HepG2 (cell line): Measurements from ENCODE around the gene CAPN13. TPM values are rescaled to one million over a fixed set of nuclear protein-coding genes. Genes with fewer than 3 reads are reported as not detected.

ENCODE experiments used
- CHD2 ChIP-seq: IDR thresholded peaks from 2 replicates; pipeline ENCODE4 v1.6.1; 2011; ENCODE audit warnings: low read depth, low read length, improper control_type of control experiment
- PRPF4 ChIP-seq: fragments of 200-400 bp; formaldehyde crosslinking; IDR thresholded peaks from 2 replicates; pipeline ENCODE4 v1.6.1; 2016; ENCODE audit warnings: low read length, low read depth; ENCODE audit not compliant: poor library complexity, severe bottlenecking
- ZNF318 ChIP-seq: sonication (generic); formaldehyde crosslinking; IDR thresholded peaks from 2 replicates; pipeline ENCODE4 v1.4.0; 2020; ENCODE audit warnings: mild to moderate bottlenecking, missing genetic modification reagents
- ZNF781 ChIP-seq: sonication (generic); formaldehyde crosslinking; IDR thresholded peaks from 2 replicates; pipeline ENCODE4 v1.5.1; 2020; ENCODE audit warnings: borderline replicate concordance, mild to moderate bottlenecking, missing genetic modification reagents; ENCODE audit errors: not compliant biosample characterization
- ZUFSP ChIP-seq: sonication (generic); formaldehyde crosslinking; IDR thresholded peaks from 2 replicates; pipeline ENCODE4 v1.9.0; 2021; ENCODE audit warnings: missing genetic modification reagents, mild to moderate bottlenecking, borderline replicate concordance
- polyA plus RNA-seq, 8 experiments: library from polyadenylated mRNA; depleted of rRNA in 3 of 8; stranded (reverse) in 7 of 8; unstranded in 1 of 8; fragments of >200 nt; fragmentation: Illumina TruSeq in 4 of 8; extraction: Trizol in 4 of 8; gene quantifications; 2 replicates each; pipeline versions ENCODE4 v1.2.1 to v1.2.3, GENCODE V29; 2011 to 2016; ENCODE audit warnings: low read depth in 4 of 8, missing spikeins in 1 of 8, mixed read lengths in 1 of 8; ENCODE audit not compliant: insufficient read depth in 1 of 8
- total RNA-seq, 5 experiments: library from RNA; depleted of rRNA; stranded (reverse); fragments of >200 nt; fragmentation: Illumina TruSeq; extraction: Trizol; gene quantifications; 2 replicates each; pipeline ENCODE4 v1.2.3, GENCODE V29; 2016; ENCODE audit warnings: low read depth in 1 of 5

The CAPN13 gene
- total and polyA plus RNA-seq, 2 of the 13 experiments (the other 11 are each of a cell fraction or from before 2014, with no cell fraction given): not detected

DNA sequence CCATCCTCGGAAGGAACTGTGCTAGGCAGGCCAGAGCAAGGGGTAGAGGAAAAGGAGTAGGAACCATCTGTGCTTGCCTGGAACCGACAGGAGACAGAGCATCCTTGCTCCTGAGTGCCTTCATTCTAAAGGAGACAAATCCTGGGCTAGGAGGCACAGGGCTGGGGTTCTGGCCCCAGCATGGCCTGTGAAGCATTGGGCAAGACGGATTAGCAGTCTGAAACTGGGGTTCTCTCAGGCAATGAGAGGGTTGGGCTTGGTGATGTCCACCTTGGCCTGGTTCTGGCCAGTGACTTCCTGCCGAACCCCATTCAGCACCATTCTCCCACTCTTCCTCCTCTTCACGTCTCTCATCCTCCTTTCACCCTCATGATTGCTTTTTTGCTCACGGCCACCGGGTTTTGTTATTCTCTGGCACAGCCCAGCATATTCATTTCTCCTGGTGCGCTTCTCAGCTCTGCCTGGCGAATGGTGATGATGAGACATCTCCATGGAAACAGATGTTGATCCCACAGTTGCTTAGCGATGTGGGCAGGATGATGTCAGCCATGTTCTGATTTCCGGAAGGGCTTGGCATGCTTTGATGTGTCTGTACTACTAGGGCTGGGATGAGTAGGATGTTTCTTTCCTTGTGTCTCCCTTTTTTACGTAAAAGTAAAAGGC, 127.7 kb downstream of the CAPN13 start (continued):
- TF ChIP-seq CHD2 (no peak), ZNF781 (no peak), ZUFSP (CRISPR knock-in tag) (no peak), PRPF4 (no peak), ZNF318 (CRISPR knock-in tag) (no peak)
